ENCODE results near the gene BOLL. TPM values are rescaled to one million over a fixed set of nuclear protein-coding genes. Genes with fewer than 3 reads are reported as not detected.

The BOLL gene
- total RNA-seq, 2 experiments from 2014 or later = not detected

DNA sequence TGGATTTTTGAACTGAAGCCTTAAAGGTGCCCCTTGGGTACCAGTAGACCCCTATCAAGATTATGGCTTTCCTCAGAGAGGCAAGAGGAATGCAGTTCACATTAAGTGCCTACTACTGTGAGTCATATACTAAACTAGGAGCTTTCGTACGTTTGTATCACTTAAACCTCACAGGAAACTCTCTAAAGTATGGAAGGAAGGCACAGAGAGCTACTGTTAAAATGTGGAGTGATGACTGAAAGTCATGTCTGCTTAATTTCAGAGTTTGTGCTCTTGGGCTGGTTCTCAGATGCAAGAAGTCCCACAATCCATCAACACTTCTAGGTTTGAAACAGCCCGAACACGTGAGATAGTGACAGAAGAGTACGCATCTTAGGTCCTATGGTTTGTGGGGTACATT, 23.9 kb upstream of the BOLL start:
- ChIA-PET CTCF (interaction anchor here (0.9 to 1.7 kb wide), 2 partner anchors 175 to 487 kb away, joined by 3 read pairs; no protein-coding TSS in a partner anchor), POLR2A (interaction anchor here (0.9 kb wide), 1 partner anchor 233 kb away, joined by 4 read pairs; no protein-coding TSS in a partner anchor)
- Mint-ChIP-seq H3K27ac (no peak overlapping the region), H3K4me3 (no peak overlapping the region), H3K27me3 (ENCODE audit: low read depth) (peaks cover 25% of the 10 kb centered on the region), H3K9me3 (ENCODE audit: insufficient read depth) (no peaks in the 10 kb centered on the region), H3K4me1 (ENCODE audit: low read depth) (peaks cover 13% of the 10 kb centered on the region), H3K36me3 (ENCODE audit: low read depth) (no peaks in the 10 kb centered on the region)
- ATAC-seq = no peak
- no peak for DNase-seq

DNA sequence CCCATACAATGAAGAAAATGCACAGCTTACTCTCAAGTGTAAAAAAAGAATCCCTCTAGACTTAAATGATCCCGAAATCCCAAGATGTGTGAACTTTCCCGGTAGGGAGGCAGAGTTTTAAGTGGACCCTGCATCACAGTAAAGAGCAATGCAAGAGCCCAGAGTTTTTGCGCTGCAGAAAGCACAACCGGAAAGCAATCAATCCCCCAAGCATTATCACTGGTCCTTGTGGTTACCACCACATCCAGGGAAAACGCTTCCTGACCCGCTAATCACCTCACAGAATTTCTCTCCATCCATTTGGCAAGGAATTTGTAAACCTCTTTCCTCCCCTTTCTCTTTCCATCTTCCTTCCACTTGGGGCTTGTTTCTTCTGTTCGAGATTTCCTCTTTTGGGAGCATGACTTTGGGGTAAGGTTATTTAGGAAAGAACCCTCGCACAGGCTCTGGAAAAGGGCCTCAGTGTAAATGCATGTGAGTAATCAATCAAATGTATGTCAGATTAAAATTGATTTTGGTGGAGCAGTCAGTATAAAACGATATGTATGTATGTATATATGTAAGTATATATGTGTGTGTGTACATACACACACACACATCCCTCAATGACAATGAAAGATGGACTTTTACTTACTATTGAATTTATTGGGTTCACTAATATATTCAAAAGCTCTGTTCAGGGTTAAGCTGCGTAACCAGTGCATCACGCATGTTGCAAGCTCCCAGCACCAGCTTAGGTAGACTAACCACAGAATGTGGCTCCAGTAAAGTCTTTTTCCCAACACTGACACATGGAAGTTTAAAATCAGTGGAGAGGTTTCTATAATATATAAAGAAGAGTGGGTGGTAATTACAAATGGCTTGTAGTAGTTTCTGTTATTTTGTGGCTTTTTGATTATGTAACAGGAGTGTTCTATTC, 20.9 kb upstream of the BOLL start:
- no peak for ATAC-seq
- peak overlapping the region; percentile 68 for H3K4me3 Mint-ChIP-seq
- H3K27me3 Mint-ChIP-seq (ENCODE audit: low read depth) = peaks cover 30% of the 10 kb centered on the region
- ChIA-PET CTCF (interaction anchor here (0.9 kb wide), 1 partner anchor 32 kb away, joined by 3 read pairs; no protein-coding TSS in a partner anchor), POLR2A (no interaction called here)
- no peak overlapping the region for H3K27ac Mint-ChIP-seq
- peaks cover 20% of the 10 kb centered on the region for H3K4me1 Mint-ChIP-seq (ENCODE audit: low read depth)
- no peaks in the 10 kb centered on the region for H3K36me3 Mint-ChIP-seq (ENCODE audit: low read depth)
- no peaks in the 10 kb centered on the region for H3K9me3 Mint-ChIP-seq (ENCODE audit: insufficient read depth)
- no peak for DNase-seq

DNA sequence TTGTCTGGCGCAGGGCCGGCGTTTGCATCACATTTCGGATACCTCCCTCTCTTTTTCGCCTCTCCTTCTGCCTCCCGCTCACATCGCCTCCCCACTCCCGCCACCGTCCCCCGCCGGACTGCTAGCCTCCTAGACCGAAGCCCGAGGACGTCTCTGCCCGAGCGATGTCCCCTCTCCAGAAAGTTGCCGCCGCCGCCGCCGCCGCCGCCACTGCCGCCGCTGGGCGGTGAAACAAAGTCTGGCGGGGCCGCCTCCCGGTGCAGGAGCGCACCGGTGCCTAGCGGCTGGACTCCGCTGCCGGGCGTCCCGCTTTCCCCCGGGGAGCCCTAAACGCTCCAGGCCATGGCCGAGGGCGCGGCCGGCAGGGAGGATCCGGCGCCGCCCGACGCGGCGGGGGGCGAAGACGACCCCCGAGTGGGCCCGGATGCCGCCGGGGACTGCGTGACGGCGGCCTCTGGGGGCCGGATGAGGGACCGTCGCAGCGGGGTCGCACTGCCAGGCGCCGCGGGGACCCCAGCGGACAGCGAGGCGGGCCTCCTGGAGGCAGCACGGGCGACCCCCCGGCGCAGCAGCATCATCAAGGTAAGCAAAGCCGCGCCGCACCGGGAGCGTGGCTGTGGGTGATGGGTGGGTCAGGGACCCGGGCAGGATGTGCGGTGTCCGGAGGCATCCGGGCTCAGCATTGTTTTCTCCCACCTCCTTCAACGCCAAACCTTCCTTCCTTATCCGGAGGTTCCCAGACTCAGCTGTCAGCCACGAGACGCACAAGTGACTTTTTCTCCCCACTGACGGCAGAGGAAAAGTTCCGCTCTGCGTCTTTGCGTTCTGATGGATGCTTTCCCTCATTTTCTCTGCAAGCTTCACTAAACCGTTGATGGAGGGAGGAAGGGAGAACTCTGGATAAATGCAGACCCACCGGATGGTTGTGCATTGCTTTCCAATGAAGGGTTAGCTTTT, 19.9 kb upstream of the BOLL start:
- CTCF ChIA-PET = interaction anchor here (0.8 to 1.8 kb wide), 10 partner anchors 8 to 492 kb away, joined by 3 to 11 read pairs (median 3); no protein-coding TSS in a partner anchor

DNA sequence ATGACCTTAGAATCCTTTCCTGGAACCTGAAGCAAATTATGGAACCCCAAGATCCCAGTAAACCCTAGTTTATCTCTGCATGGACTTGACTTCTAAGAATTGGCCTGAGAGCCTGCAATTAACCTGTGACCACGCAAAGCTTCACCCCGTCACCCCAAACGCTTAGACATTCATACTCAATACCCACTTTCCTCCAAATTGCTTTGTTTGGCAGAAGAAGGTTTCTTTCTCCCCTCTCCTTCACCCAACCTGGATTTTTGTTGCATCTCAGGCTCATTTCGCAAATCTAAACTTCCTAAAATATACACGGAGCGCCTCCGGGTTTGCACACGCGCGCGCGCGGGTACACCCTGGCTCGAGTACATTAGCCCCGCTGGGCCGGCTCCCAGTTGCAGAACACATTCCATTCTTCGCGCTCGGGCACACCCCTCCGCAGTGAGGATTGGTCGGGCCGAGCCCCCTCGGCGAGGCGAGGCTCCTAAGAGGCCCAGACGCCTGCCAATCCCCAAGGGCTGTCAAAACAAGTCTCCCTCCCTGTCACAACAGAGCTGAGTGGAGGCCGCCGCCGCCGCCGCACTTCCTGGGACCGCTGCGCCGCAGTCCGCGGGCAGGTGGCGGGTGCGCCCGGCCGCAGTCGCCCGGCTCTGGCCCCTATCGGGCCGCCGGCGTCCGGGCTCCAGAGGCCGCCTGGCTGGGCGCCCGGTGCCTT, 19.1 kb upstream of the BOLL start, which contains the start of gene PLCL1:
Gene PLCL1 (plus strand): TSS at position 545 of the 709 bp plus-strand sequence.
- peak; percentile 91 for DNase-seq
- ChIA-PET CTCF (interaction anchor here (0.6 to 1.8 kb wide), 11 partner anchors 9 to 493 kb away, joined by 3 to 11 read pairs (median 3); no protein-coding TSS in a partner anchor), POLR2A (no interaction called here)
- H3K36me3 Mint-ChIP-seq (ENCODE audit: low read depth) = no peaks in the 10 kb centered on the region
- peak; percentile 100 for ATAC-seq
- H3K9me3 Mint-ChIP-seq (ENCODE audit: insufficient read depth) = no peaks in the 10 kb centered on the region
- H3K4me3 Mint-ChIP-seq = peak within 1 kb of the TSS; percentile 84
- H3K4me1 Mint-ChIP-seq (ENCODE audit: low read depth) = peaks cover 20% of the 10 kb centered on the region
- peaks cover 36% of the 10 kb centered on the region for H3K27me3 Mint-ChIP-seq (ENCODE audit: low read depth)
- H3K27ac Mint-ChIP-seq = peak within 1 kb of the TSS; percentile 51

More for the DNA sequence above, 19.9 kb upstream of the BOLL start:
- Mint-ChIP-seq H3K27ac (peak overlapping the region; percentile 51), H3K9me3 (ENCODE audit: insufficient read depth) (no peaks in the 10 kb centered on the region), H3K36me3 (ENCODE audit: low read depth) (no peaks in the 10 kb centered on the region), H3K27me3 (ENCODE audit: low read depth) (peaks cover 32% of the 10 kb centered on the region), H3K4me3 (peak overlapping the region; percentile 84), H3K4me1 (ENCODE audit: low read depth) (peaks cover 20% of the 10 kb centered on the region)
- ATAC-seq = peak; percentile 50
- POLR2A ChIA-PET = no interaction called here
- DNase-seq = peak; percentile 33

DNA sequence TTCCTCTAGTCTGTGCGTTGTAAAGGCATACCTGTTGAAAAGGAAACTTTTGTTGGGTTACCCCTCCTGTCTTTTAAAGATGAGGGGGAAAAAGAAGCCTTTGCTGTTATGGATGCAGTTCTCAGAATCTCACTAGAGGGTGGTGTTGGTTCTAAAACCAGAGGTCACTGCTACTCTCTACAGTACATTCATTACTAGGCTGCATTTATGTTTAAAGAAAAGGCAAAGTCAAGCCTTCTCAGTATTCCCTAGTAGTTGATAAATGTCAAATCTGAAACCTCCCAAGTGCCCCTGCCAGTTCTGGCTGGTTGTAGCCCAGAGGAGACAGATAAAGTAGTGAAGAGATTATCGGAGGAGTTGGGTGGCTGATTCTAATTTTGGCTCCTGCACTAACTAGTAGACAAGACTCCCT, 17.9 kb upstream of the BOLL start:
- DNase-seq (peak; percentile 50), ATAC-seq (no peak)
- Mint-ChIP-seq H3K4me3 (no peak overlapping the region), H3K27ac (no peak overlapping the region), H3K9me3 (ENCODE audit: insufficient read depth) (no peaks in the 10 kb centered on the region), H3K4me1 (ENCODE audit: low read depth) (peaks cover 19% of the 10 kb centered on the region), H3K27me3 (ENCODE audit: low read depth) (peaks cover 38% of the 10 kb centered on the region), H3K36me3 (ENCODE audit: low read depth) (no peaks in the 10 kb centered on the region)
- ChIA-PET CTCF (interaction anchor here (1.8 kb wide), 1 partner anchor 325 kb away, joined by 11 read pairs; no protein-coding TSS in a partner anchor), POLR2A (no interaction called here)

DNA sequence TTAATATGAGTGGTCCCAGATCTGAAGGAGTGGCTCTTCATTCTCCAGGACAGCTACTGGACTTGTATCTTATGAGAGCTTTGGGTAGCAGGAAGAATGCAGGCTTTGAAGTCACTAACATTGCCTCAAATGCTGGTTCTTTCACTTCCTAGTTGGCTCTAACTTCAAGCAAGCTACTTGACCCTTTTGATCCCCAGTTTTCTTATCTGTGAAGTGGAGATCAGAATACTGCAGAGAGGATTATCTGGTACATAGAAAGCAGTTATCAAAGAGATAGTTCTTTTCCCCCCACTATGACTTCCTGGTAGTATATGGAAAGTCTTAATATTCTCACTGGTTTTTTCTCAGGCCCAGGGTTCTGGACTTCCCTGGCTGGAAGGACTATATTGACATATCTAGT, 15.9 kb upstream of the BOLL start:
- DNase-seq (no peak), ATAC-seq (no peak)
- ChIA-PET POLR2A (no interaction called here), CTCF (interaction anchor here (0.8 to 1.0 kb wide), 3 partner anchors 12 to 18 kb away, joined by 3 to 4 read pairs (median 3); no protein-coding TSS in a partner anchor)
- Mint-ChIP-seq H3K9me3 (ENCODE audit: insufficient read depth) (no peaks in the 10 kb centered on the region), H3K4me3 (no peak overlapping the region), H3K4me1 (ENCODE audit: low read depth) (peaks cover 19% of the 10 kb centered on the region), H3K36me3 (ENCODE audit: low read depth) (no peaks in the 10 kb centered on the region), H3K27ac (no peak overlapping the region), H3K27me3 (ENCODE audit: low read depth) (peaks cover 31% of the 10 kb centered on the region)

DNA sequence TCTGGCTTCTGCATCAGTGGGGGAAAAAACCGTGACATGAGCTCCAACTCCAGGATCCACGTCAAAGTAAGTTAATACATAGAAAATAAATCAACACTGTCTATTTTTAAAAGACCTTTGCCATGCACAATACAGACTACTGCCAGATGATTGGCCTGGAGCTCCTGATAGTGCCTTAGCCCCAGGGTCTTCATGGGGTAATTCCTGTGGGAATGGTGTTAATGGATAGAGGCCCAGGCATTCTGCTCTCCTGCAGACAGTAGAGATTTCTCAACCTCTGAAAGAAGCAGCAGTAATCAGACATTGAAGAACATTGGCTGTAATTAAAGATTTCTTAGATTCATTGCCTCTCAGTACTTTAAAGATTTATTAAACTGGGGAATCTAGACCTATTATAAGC, 15.0 kb upstream of the BOLL start:
- Mint-ChIP-seq H3K4me1 (ENCODE audit: low read depth) (peaks cover 10% of the 10 kb centered on the region), H3K36me3 (ENCODE audit: low read depth) (no peaks in the 10 kb centered on the region), H3K9me3 (ENCODE audit: insufficient read depth) (no peaks in the 10 kb centered on the region), H3K27me3 (ENCODE audit: low read depth) (peaks cover 23% of the 10 kb centered on the region), H3K4me3 (no peak overlapping the region), H3K27ac (no peak overlapping the region)
- ChIA-PET CTCF (interaction anchor here (1.0 to 1.2 kb wide), 2 partner anchors 19 to 496 kb away, joined by 3 to 4 read pairs; no protein-coding TSS in a partner anchor), POLR2A (no interaction called here)
- no peak for ATAC-seq
- DNase-seq = no peak

DNA sequence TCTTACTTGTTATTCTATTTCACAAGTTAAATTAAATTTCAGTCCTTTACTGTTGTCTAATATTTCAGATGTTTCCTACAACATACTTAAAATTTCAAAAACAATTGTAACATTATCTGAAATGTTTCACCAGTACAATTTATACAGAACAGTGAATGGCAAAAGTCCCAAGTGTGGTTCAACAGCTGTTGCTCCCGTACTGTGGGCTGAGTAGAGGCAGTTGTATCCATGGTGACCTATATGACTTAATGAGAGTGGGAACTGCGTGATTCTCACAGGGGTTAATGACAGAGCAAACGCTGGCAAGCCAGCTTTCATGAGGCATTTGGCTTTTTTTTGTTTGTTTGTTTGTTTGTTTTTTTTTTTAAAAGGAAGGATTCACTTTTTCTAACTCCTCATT, 13.9 kb upstream of the BOLL start:
- Mint-ChIP-seq H3K4me3 (no peak overlapping the region), H3K36me3 (ENCODE audit: low read depth) (no peaks in the 10 kb centered on the region), H3K27ac (no peak overlapping the region), H3K4me1 (ENCODE audit: low read depth) (peaks cover 8% of the 10 kb centered on the region), H3K27me3 (ENCODE audit: low read depth) (peaks cover 25% of the 10 kb centered on the region), H3K9me3 (ENCODE audit: insufficient read depth) (no peaks in the 10 kb centered on the region)
- ChIA-PET POLR2A (no interaction called here), CTCF (interaction anchor here (1.2 kb wide), 1 partner anchor 497 kb away, joined by 4 read pairs; no protein-coding TSS in a partner anchor)
- ATAC-seq = no peak
- no peak for DNase-seq

DNA sequence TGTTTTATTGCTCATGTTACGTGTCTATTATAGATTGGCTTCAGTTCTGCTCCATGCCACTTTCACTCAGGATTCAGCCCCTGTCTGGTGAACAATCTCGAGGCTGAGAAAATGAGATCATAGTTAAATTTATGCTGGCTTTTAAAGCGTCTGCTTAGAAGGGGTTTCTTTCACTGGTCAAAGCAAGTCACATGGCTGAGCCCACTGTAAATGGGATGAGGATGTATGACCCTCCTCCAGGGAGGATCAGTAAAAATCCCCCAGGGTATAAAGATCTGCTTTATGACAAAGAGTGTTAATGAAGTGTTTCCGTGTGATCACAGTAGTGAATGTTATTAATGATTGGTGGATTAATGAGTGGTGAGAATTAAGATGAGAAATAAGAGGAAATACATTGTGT, 13.1 kb upstream of the BOLL start:
- ATAC-seq (no peak), DNase-seq (no peak)
- H3K9me3 Mint-ChIP-seq (ENCODE audit: insufficient read depth) = no peaks in the 10 kb centered on the region
- CTCF ChIA-PET = no interaction called here
- H3K36me3 Mint-ChIP-seq (ENCODE audit: low read depth) = no peaks in the 10 kb centered on the region
- H3K27me3 Mint-ChIP-seq (ENCODE audit: low read depth) = peaks cover 29% of the 10 kb centered on the region
- H3K4me1 Mint-ChIP-seq (ENCODE audit: low read depth) = peaks cover 2% of the 10 kb centered on the region
- POLR2A ChIA-PET = no interaction called here
- H3K4me3 Mint-ChIP-seq = no peak overlapping the region
- no peak overlapping the region for H3K27ac Mint-ChIP-seq

DNA sequence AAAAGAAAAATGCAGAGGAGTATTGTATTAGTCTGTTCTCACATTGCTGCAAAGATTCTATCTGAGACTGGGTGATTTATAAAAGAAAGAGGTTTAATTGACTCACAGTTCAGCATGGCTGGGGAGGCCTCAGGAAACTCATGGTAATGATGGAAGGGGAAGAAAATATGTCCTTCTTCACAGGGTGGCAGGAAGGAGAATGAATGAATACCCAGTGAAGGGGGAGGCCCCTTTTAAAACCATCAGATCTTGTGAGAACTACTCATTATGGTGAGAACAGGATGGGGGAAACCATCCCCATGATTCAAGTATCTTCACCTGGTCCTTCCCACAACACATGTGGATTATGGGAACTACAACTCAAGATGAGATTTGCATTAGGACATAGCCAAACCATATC, 10.2 kb upstream of the BOLL start:
- Mint-ChIP-seq H3K4me1 (ENCODE audit: low read depth) (no peaks in the 10 kb centered on the region), H3K27me3 (ENCODE audit: low read depth) (peaks cover 27% of the 10 kb centered on the region), H3K27ac (no peak overlapping the region), H3K9me3 (ENCODE audit: insufficient read depth) (no peaks in the 10 kb centered on the region), H3K36me3 (ENCODE audit: low read depth) (no peaks in the 10 kb centered on the region), H3K4me3 (no peak overlapping the region)
- DNase-seq (no peak), ATAC-seq (no peak)
- ChIA-PET POLR2A (no interaction called here), CTCF (interaction anchor here (1.4 kb wide), 1 partner anchor 334 kb away, joined by 3 read pairs; no protein-coding TSS in a partner anchor)

DNA sequence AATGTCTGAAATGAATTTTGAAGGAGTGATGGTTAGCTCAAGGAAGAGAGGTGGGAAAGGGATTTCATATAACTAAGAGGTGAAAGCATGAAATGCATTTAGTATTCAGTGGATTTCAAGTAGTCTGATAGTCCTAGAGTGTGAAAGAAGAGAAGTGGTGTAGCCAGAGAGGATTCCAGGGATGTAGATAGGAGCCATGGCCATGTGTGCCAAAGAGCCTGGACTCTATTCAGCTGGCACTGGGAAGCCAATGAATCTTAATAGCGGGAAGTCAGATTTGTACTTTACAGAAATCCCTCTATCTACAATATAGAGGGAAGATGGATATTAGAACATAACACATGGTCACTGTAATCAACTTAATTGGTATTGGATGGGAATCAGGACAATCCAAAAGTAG, 8.3 kb upstream of the BOLL start:
- DNase-seq (no peak), ATAC-seq (no peak)
- ChIA-PET POLR2A (no interaction called here), CTCF (no interaction called here)
- H3K4me3 Mint-ChIP-seq = no peak overlapping the region
- H3K27me3 Mint-ChIP-seq (ENCODE audit: low read depth) = peaks cover 34% of the 10 kb centered on the region
- H3K36me3 Mint-ChIP-seq (ENCODE audit: low read depth) = no peaks in the 10 kb centered on the region
- H3K27ac Mint-ChIP-seq = no peak overlapping the region
- H3K9me3 Mint-ChIP-seq (ENCODE audit: insufficient read depth) = no peaks in the 10 kb centered on the region
- H3K4me1 Mint-ChIP-seq (ENCODE audit: low read depth) = no peaks in the 10 kb centered on the region

All from activated CD8-positive, alpha-beta T cell treated with anti-CD3 and anti-CD28 coated beads, Interleukin-2, amount 10 ng/mL, durations not matched to agents 7 days and 5 days (primary cell).